Measurements from ENCODE around the gene SERPINA1. TPM values are rescaled to one million over a fixed set of nuclear protein-coding genes. Genes with fewer than 3 reads are reported as not detected.

SERPINA1 gene
- total RNA-seq, 3 donors from 2014 or later: 98.3 to 311 (median 225) TPM

GRCh38 chr14:94397289-94398181 lies 9.1 kb upstream of the SERPINA1 start:
- Histone ChIP-seq H3K9me3 (no peaks in the 10 kb centered on the region), H3K4me3 (no peak overlapping the region), H3K4me1 (ENCODE audit: low read depth) (no peaks in the 10 kb centered on the region), H3K36me3 (ENCODE audit: low read depth) (no peaks in the 10 kb centered on the region)
- TF ChIP-seq, protein P1, sequence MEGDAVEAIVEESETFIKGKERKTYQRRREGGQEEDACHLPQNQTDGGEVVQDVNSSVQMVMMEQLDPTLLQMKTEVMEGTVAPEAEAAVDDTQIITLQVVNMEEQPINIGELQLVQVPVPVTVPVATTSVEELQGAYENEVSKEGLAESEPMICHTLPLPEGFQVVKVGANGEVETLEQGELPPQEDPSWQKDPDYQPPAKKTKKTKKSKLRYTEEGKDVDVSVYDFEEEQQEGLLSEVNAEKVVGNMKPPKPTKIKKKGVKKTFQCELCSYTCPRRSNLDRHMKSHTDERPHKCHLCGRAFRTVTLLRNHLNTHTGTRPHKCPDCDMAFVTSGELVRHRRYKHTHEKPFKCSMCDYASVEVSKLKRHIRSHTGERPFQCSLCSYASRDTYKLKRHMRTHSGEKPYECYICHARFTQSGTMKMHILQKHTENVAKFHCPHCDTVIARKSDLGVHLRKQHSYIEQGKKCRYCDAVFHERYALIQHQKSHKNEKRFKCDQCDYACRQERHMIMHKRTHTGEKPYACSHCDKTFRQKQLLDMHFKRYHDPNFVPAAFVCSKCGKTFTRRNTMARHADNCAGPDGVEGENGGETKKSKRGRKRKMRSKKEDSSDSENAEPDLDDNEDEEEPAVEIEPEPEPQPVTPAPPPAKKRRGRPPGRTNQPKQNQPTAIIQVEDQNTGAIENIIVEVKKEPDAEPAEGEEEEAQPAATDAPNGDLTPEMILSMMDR (IDR thresholded peaks at IDR 0.05): no peak
- intact Hi-C loops (cut with DNase I, micrococcal nuclease): no loop called here
- ATAC-seq (no peak), DNase-seq (no peak)

- intact Hi-C loops (cut with DNase I, micrococcal nuclease): no loop called here
- DNase-seq: no peak
- TF ChIP-seq, protein P1 (IDR thresholded peaks at IDR 0.05): no peak
- Histone ChIP-seq H3K9me3 (no peaks in the 10 kb centered on the region), H3K4me3 (no peak overlapping the region), H3K36me3 (ENCODE audit: low read depth) (no peaks in the 10 kb centered on the region), H3K4me1 (ENCODE audit: low read depth) (peaks cover under 1% of the 10 kb centered on the region)
- ATAC-seq: no peak
Measured at GRCh38 chr14:94396628-94397225, 8.3 kb upstream of the SERPINA1 start.

DNA sequence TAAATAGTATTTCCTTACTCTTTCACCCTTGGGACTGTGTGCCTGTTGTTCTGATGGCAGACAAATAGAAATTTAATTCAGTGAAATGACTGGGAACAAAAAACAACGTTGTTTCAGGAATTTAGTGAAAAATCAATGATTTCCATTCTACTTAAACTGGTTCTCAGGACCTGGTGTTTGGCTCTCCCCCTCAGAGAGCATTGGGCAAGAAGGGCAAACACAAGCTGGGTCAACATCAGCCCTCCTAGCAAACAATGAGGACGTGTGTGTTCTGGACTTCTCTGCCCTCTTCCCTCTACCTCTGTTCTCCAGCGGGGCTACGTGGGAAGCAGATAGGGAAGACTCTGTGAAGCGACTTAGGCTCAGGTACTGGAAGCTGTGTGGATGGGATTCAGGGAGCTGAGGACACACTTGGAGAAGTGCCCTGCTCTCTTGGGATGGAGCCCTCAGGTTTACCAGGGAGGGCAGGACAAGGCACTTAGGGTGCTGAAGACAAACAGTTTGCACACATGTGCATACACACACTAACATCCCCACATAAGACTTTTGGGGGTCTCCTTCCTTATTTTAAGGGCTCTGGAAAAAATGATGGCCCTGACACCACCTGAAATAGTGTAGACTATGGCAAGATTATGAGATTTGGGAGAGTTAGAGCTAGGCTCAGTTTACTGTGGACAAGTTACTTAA lies 7.6 kb upstream of the SERPINA1 start:
- intact Hi-C loops (cut with DNase I, micrococcal nuclease): no loop called here
- H3K36me3 ChIP-seq (ENCODE audit: low read depth): no peaks in the 10 kb centered on the region
- DNase-seq (no peak), ATAC-seq (peak; percentile 56)
- no peak overlapping the region for H3K4me3 ChIP-seq
- H3K9me3 ChIP-seq: no peaks in the 10 kb centered on the region
- TF ChIP-seq, protein P1 (IDR thresholded peaks at IDR 0.05): no peak
- H3K4me1 ChIP-seq (ENCODE audit: low read depth): peaks cover 6% of the 10 kb centered on the region

GRCh38 chr14:94395282-94395887 lies 7.0 kb upstream of the SERPINA1 start:
- no peaks in the 10 kb centered on the region for H3K36me3 ChIP-seq (ENCODE audit: low read depth)
- H3K9me3 ChIP-seq: no peaks in the 10 kb centered on the region
- DNase-seq (no peak), ATAC-seq (no peak)
- intact Hi-C loops (cut with DNase I, micrococcal nuclease): no loop called here
- H3K4me1 ChIP-seq (ENCODE audit: low read depth): peaks cover 12% of the 10 kb centered on the region
- TF ChIP-seq, protein P1 (IDR thresholded peaks at IDR 0.05): no peak
- no peak overlapping the region for H3K4me3 ChIP-seq

GRCh38 chr14:94394581-94395207 lies 6.3 kb upstream of the SERPINA1 start:
- TF ChIP-seq, protein P1 (IDR thresholded peaks at IDR 0.05): no peak
- ATAC-seq (no peak), DNase-seq (peak in 2 of 3 donors; percentile 31 to 60)
- intact Hi-C loops (cut with DNase I, micrococcal nuclease): no loop called here
- no peaks in the 10 kb centered on the region for H3K9me3 ChIP-seq
- peaks cover 14% of the 10 kb centered on the region for H3K4me1 ChIP-seq (ENCODE audit: low read depth)
- no peak overlapping the region for H3K4me3 ChIP-seq
- H3K36me3 ChIP-seq (ENCODE audit: low read depth): no peaks in the 10 kb centered on the region
